ENCODE measurements around the gene NCOR2. TPM values are rescaled to one million over a fixed set of nuclear protein-coding genes. Genes with fewer than 3 reads are reported as not detected.

Gene NCOR2
- total RNA-seq, 1 experiment from 2014 or later, result 8.7 TPM

DNA sequence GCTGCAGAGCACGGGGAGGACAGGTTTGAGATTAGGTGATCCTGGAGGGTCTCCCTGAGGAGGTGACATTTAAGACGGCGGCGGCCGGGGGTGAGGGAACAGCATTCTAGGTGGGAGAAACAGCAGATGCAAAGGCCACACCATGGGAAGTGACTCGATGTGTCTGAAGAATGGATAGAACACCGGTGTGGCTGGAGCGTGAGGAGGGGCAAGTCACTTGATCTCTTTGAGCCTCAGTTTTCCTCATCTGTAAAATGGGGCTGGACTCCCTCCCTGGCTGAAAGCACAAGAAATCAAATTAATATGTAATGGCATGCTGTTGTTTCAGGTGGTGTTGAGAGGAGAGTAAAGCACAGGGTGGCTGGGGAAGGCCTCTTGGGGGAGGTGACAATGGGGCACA, 10.0 kb upstream of the NCOR2 start:
- DNase-seq (ENCODE audit: low read depth), result no peak

DNA sequence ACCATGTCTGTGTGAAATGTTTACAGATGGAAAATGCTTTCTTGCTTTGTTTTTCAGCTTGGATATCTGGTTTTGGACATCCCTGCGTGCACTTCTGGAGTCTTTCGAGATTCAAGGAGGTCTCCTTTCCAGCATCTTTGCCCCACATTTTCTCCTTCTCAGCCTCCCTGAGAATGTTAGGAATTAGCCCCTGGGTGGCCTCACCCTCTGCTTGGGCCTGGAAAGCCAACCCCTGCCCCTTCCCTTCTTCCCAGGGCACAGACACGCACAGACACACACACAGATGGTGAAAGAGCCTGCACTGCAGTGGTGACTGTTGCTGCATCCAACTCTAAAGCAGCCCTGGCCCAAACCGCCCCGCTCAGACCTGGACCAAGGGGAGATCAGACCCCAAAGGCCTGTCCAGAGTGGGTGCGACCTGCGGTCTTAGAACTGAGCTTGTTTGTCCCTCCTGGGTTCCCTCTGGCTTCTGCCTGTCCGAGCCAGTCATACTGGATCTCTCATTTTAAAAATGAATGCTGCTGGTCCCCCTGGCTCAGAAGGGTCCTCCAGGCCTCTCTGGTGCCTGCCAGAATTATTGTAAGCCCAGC, 8.7 kb upstream of the NCOR2 start:
- DNase-seq (ENCODE audit: low read depth), result no peak

DNA sequence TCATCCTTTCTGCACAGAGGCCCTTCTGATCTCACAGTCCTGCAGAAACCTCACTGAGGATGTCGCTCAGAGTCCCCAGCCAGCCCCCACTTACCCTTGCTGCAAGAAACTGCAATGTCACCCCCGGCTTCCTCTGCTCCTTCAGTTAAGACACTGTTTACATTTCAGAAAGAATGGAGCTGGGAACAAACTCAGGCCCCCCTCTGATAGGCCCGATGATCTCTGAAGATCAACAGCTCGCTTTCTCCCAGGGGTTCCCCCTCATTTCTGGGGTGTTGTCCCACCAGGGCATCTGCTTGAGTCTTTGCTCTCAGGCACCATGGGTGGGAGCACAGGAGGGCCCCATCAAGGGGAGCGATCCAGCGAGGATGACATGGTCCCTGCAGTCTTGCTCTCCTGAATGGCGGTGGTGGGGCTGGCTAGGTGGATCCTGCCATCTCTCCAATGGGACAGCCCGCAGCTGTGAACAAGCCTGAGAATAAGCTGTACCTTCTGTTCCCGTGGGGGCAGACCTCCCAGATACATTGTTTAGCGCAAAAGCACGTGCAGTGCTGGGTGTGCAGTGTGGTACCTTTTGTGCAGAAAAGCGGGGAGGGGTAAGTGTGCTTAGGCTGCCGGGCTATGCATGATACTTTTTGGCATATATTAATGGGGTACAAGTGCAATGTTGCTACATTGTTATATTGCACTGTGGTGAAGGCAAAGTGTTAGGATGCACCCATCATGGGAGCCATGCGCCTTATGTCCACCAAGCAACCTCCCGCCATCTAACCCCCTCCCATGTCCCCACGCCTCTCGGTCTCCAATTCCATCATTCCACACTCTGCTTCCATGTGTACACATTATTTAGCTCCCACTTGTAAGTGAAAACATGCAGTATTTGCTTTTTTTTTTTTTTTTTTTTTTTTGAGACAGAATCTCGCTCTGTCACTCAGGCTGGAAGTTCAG, 6.7 kb upstream of the NCOR2 start:
- no peak for DNase-seq (ENCODE audit: low read depth)

DNA sequence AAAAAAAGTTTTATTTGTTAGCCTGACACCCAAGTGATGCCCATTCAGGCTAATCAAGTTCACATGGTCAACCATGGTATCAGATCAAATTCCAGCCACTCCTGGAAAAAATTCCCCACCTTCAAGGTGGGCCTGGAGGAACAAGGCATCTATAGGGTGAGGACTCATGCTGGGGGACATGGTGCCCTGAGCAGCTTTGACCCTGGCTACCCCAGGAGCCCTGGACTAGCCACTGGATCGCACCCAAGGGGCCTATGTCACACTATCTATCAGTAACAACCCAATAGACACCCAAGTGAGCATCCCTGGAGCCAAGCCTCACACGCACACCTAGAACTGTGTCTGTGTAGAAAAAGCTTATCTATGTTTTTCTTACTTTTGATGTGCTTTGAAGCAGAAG, 4.1 kb upstream of the NCOR2 start:
- no peak for DNase-seq (ENCODE audit: low read depth)

DNA sequence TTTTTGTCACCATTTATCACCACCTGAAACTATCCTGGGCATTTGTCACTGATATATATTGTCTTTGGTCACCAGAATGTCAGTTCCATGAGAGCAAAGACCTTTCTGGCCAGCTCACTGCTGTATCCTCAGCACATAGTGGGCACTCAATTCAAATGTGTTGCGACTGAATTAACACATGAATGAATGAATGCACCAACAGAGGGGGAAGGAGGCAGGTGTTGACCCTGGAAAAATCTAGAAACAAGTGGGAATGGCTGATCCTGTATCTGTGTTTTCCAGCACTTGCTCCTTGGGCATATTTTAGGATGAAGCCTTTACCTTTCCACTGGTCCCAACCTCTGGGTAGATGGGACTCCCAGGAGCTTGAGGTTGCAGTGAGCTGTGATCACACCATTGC, 3.4 kb upstream of the NCOR2 start:
- DNase-seq (ENCODE audit: low read depth), result no peak

DNA sequence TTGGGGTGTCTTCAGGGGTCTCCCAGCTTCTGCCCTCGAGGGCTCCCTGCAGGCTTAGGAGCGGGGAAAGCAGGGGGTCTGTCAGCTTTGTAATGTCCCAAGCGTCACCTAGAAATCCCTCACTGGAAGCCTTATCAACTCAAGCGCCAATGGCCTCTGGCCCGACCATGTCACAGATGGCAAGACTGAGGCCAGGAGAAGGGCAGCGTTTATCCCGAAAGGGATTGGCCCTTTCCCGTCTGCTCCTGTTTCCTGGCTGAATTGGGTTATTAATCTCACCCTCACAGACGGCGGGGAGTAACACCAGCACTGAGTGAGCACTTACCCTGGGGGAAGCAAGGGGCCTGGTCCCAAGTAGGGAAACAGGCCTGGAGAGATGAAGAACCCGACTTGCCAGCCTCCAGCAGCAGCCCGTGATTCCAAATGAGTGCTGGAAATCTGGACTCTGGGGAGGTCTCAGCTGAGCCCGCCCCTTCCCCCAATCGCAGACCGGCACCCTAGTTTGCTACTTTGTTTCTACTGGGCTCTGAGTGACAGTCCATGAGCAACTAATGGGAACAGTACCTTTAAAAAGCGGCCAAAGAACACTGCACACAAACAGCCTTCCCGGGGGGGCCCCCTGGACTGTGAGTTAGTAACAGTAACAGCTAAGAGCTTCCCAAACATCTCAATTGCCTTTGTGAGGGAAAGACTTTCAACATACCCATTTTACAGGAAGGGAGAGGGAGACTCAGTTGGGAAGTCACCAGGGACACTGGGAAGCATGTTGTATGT, 2.1 kb upstream of the NCOR2 start:
- no peak for DNase-seq (ENCODE audit: low read depth)

DNA sequence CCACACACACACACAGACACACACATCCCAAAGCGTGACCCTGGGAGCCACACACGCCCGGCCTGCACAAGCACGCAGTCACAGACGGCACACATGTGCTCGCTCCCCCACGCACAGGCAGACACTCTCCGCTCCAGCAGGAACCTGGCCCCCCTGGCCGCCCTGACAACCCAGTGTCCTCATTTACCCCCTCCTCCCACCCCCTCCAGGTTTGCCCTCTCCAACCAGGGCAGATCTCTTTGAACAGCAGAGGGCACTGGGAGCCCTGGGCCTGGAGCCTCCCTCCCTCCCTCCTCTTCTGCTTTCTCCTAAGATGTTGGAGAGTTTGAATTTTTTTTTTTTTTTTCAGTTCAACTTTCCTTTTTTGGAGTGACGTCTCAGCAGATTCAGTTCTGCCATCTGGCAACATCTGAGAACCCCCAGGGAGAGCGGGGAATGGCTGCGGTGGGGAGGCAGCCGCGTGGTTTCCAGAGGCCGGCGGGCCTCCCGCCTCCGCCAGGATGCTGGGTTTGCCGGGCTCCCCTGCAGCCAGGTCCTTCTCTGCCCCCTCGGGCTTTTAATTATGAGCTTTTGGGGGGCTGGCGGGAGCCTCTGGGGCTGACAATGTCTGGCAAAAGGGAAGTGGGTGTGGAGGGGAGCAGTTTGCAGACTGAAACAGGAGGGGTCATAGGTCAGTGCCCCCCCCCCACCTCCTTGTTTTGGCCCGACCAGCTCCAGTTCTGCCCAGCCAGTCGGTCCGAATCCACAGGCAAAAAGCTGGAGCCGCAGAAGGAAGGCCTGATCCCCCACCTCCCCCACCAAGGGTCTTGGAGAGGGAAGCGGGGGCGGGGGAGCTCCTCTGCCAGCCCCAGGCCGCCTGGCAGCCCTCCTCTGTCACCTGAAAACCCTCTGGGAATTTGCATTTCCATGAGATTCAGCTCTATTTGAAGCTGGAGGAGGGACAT, 1.3 kb upstream of the NCOR2 start:
- peak; percentile 94 for DNase-seq (ENCODE audit: low read depth)

DNA sequence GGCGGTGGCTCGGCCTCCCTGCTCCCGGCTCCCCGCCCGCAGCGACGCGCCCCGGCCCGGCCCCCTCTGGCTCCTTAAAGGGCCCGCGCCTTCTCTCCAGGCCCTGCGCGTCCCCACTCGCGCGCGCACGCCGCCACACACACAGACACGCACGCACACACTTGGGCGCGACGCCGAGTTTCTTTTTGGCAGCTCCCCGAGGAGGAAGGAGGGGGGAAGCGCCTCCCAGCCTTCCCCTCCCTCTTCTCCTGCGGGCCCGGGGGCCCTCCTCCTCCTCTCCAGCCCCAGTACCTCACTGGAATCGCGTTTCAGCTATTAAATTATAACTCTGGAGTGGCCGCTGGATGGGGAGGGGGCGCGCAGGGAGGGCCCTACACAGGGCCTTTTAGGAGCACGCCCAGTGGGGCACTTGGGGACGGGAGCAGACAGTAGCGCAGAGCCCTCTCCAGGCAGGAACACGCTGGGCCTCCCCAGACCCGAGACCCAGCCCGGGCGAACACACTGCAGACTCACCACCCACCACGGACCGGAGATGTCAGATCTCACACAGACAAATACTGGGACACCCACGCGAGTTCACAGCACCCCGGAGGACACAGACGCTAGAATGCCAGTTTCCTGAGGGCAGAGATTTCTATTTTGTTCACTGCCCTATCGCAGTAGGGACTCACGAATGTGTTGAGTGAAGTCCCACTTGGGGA, 411 bp upstream of the NCOR2 start:
- DNase-seq (ENCODE audit: low read depth), result peak; percentile 95

DNA sequence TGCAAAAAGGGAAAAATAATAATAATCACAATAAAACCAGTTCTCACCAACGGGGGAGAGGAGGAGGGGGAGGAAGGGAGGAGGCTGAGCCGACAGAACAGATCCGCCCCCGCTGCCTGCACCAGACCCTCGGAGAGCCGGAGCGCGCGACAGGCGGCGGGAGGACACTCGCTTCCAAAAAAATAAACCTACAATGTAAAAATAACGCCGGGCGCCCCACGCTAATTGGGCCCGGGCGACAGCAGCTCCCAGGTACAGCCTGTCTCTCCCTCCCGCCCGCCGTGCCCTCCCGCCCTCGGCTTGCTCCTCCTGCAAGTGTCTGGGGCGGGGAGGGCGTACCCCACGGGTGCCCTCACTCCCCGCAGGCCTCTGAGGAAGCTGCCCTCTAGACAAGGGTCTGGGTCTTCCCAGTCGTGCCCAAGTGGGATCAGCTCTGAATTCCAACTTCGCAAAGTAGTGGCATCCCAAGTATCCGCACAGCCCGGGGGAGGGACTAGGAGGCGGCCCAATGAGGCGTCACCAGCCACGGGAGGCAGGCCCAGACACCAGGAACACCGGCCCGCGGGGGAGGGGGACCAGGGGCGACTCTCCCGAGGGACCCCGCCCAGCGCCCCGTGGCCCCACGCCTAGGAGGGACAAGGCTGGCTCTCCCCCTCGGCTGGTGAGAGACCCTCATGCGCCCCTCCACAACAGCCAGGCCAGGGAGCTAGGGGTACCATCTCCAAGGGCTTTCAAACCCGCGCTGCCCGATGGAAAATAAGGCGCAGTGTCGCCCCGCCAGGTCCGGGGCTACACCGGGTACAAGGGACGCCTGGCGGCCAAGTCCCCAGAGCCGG, 1.0 kb downstream of the NCOR2 start:
- peak; percentile 75 for DNase-seq (ENCODE audit: low read depth)

DNA sequence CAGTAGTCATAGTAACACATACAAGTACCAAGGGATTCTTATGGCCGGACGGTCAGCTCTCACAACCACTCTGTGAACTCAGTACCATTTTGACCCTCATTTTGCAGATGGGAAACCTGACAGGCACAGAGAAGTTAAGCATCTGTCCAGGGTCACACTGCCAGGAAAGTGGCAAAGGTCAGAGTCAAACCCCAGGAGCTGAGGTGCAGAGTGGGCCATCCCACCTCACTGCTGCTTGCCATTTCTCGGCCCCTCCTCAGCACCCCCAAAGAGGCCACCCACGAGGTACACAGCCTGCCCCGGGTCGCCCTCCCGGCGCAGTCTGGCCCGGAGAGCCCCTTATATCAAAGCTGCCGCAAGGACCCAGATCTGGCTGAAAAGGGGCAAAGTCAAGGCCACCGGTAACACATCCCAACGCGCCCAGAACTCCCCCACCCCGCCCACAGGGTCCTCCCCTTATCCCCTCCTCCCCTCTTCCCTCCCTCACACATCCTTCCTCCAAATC, 1.7 kb downstream of the NCOR2 start:
- DNase-seq (ENCODE audit: low read depth), result no peak

DNA sequence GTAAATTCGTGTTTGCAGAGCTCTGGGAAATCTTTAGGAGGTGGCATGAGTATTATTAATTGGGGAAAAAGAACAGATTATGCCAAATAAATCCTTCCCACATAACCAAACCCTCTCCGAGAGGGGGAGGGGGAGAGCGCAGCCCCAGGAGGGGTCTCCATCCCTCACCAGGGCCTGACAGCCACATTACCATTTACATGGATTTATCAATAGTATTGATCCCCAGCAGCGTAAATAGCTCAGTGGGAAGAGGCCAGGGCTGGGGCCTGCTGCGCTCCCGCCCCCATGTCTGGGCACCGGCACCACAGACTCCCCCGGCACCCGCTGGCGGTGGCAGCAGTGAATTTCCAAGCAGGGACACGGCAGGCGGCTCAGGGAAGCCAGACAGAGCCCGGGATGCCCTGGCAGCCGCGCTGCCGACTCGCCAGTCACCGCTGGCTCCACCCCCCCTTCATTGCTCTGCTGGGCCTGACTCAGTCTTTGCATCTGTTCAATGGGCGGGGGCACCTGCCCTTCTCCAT, 2.4 kb downstream of the NCOR2 start:
- no peak for DNase-seq (ENCODE audit: low read depth)

DNA sequence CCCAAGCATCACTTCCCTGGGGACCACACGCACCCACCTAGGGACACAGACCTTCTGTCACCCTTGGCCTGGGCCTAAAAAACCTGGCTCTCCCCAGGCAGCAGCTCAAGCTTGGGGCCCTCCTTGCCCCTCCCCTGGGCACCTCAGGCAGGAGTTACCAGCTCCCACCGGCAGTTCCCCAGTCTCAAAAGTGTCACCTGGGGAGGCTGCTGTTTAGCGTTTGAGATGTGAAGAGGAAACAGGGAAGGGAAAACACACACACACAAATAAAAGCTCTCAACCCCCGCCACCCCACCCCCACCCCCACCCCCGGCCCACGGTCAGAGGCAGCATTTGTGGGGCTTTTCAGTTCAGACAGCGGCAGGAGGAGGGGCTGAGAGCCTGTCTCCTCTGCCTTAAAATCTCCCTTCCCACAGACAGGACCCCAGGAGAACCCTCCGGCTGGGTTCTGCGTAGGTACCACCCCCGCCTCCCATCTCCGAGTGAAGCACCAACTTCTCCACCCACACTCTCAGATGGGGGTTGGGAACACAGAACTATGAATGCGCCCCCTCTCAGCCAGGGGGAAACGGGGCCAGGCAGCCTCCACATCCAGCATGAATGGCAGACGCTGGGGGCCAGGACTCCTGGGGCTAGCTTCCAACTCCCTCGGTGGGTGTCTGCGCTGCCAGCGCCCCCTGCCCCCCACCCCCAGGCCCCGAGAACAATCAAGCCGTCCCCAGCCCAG, 3.0 kb downstream of the NCOR2 start:
- no peak for DNase-seq (ENCODE audit: low read depth)

DNA sequence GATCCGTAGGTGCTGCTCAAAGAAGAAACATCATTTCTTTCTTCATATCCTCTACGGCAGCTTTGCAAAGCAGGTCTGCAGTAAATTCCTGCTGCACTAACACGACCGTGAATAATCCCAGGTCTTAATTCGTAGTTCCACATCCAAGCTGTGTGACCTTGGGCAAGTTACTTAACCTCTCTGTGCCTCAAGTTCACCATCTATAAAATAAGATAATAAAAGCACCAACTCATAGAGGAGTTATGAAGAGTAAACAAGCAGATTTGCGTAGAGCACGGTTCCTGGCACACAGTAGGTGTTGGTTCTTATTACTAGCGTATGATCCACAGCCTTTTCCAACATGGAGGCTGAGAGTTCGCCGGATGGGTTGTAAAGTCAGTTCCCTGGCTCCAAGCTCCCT, 3.6 kb downstream of the NCOR2 start:
- DNase-seq (ENCODE audit: low read depth), result no peak

DNA sequence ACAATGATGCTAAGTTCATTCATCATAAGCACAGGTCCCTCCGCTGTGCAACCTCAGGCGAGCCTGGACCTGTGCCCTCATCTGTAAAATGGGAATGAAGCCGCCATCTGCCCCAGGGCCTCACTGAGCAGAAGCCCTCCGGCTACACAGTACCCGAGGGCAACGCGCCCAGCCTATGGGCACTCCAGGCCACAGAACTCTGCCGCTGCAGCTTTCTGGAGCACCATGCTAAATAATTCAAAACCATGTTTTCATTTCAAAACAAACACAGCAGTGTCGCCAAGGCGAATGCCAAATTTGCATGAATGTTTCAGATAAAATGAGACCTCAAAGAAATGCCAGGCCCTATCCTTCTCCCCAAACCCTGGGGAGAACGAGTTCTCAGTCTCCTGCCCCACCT, 4.0 kb downstream of the NCOR2 start:
- DNase-seq (ENCODE audit: low read depth), result no peak

DNA sequence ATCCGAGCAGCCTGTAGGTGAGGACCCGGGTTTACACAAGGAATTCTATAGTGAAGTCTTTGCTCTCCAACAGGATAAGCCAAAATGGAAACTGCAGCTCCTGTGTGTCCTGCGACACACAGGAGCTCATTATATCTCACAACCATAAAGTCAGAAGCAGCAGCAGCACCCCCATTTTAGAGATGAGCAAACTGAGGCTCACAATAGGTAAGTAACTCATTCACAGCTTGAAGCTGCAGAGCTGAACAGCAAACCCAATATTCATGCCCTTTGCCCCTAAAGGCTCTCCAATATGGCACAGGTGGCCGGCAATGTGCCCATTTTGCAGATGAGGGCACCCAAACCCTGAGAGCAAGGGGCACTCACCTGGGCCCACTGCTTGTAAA, 4.6 kb downstream of the NCOR2 start:
- no peak for DNase-seq (ENCODE audit: low read depth)

DNA sequence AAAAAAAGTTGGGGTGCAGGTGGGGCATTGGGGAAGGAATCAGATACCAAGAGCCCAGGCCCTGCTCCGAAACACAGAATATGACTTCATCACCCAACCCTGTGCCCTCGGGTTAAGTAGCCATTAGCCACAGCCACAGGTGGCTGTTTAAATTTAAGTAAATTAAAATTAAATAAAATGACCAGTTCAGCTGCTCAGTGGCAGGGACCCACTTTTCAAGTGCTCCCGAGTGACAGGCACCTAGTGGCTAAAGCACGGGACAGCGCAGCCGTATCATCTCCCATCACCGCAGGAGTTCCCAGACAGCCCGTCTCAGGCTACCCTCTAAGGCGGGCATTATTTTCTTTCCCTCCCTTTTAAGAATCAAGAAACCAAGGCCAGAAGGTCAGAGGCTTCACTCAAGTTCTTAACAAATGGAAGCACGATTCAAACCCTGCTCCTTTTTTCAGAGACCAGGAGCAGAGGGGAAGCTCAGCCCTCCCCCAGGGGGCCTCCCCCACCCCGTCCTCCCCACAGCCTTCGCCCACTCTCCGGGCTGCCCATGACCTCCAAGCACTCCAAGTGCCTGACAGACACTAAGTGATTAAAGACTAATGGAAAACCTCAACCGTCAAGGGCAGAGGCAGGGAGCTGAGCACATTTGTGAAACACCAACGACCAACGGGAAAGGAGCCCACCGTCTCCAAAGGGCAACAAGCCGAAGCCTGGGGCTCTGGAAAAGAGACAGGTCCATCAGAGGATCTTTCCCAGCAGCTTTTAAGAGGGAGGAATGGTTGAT, 5.2 kb downstream of the NCOR2 start:
- DNase-seq (ENCODE audit: low read depth), result no peak

DNA sequence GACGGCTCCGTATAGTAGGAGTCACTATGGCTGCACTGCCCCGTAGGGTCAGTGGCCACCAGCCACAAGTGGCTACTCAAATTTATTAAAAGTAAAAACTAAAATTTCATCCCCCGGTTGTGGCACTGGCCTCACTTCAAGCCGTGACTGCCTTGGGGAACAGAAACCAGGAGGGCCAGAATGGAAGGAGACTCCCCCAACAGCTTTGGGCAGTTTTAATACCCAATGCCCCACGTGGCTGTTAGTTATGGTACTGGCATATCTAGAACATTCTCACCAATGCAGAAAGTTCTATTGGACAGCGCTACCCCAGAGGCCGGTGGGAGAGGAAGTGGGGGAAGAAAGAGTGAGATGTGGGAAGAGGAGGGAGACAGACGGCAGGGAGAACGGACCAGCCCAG, 6.2 kb downstream of the NCOR2 start:
- DNase-seq (ENCODE audit: low read depth), result no peak

All from RPMI7951 (cell line).